Neural cell (in vitro differentiated cells): ENCODE results near the gene DAPP1. TPM values are rescaled to one million over a fixed set of nuclear protein-coding genes. Genes with fewer than 3 reads are reported as not detected.

Source experiments
- H2AFZ ChIP-seq: fragments of 200-600, 300-800 bp; sonication (generic), shearing (Covaris generic); 2 replicates; pipeline ENCODE4 v1.6.0; 2014; ENCODE audit warnings: low read depth, mild to moderate bottlenecking, antibody characterized with exemption, low read length, moderate library complexity
- H3F3A ChIP-seq: fragments of 200-600 bp; shearing (Covaris generic); 2 replicates; pipeline ENCODE4 v1.6.1; 2016; ENCODE audit warnings: mild to moderate bottlenecking, moderate library complexity, mixed read lengths, antibody characterized with exemption, low read length; ENCODE audit not compliant: insufficient read depth, poor library complexity, severe bottlenecking
- H3K27ac ChIP-seq: fragments of 200-600, 300-800 bp; sonication (generic), shearing (Covaris generic); 2 replicates; pipeline ENCODE4 v1.5.1; 2014; ENCODE audit warnings: mild to moderate bottlenecking, low read length, moderate library complexity
- H3K27me3 ChIP-seq: fragments of 300-800, 200-600 bp; sonication (generic), shearing (Covaris generic); 2 replicates; pipeline ENCODE4 v1.6.0; 2014; ENCODE audit warnings: mild to moderate bottlenecking, low read depth, low read length, moderate library complexity; ENCODE audit not compliant: insufficient read depth
- H3K36me3 ChIP-seq: fragments of 300-800, 200-600 bp; sonication (generic), shearing (Covaris generic); 2 replicates; pipeline ENCODE4 v1.5.1; 2014; ENCODE audit warnings: mild to moderate bottlenecking, antibody characterized with exemption, low read length, moderate library complexity; ENCODE audit not compliant: insufficient read depth
- H3K4me2 ChIP-seq: fragments of 300-800, 200-600 bp; sonication (generic), shearing (Covaris generic); 2 replicates; pipeline ENCODE4 v1.6.0; 2014; ENCODE audit warnings: mild to moderate bottlenecking, low read length
- H3K4me3 ChIP-seq: fragments of 300-800, 200-600 bp; sonication (generic), shearing (Covaris generic); 2 replicates; pipeline ENCODE4 v1.5.1; 2014; ENCODE audit warnings: mild to moderate bottlenecking, low read length, moderate library complexity
- H3K79me2 ChIP-seq: fragments of 200-600 bp; shearing (Covaris generic); replicated peaks from 2 replicates; pipeline ENCODE4 v1.6.0; 2014; ENCODE audit warnings: mild to moderate bottlenecking, low read length, moderate library complexity; ENCODE audit not compliant: insufficient read depth
- H3K9ac ChIP-seq: fragments of 300-800, 200-600 bp; sonication (generic), shearing (Covaris generic); 2 replicates; pipeline ENCODE4 v1.6.1; 2016; ENCODE audit warnings: mild to moderate bottlenecking, low read length, mixed read lengths
- H3K9me2 ChIP-seq: fragments of 200-600 bp; shearing (Covaris generic); 2 replicates; pipeline ENCODE4 v1.6.1; 2016; ENCODE audit warnings: mild to moderate bottlenecking, low read length, mixed read lengths; ENCODE audit not compliant: insufficient read depth
- H3K9me3 ChIP-seq: fragments of 200-600, 300-800 bp; sonication (generic), shearing (Covaris generic); 2 replicates; pipeline ENCODE4 v1.6.1; 2016; ENCODE audit warnings: mild to moderate bottlenecking, mixed run types, low read length, moderate library complexity, mixed read lengths
- H4K20me1 ChIP-seq: fragments of 200-600 bp; shearing (Covaris generic); 2 replicates; pipeline ENCODE4 v1.6.1; 2016; ENCODE audit warnings: mild to moderate bottlenecking, mixed run types; ENCODE audit not compliant: insufficient read depth
- CTCF ChIP-seq: fragments of 450-650 bp; IDR thresholded peaks from 2 replicates; pipeline ENCODE4 v1.5.1; 2014; ENCODE audit warnings: antibody characterized with exemption, mild to moderate bottlenecking, moderate library complexity; ENCODE audit not compliant: poor library complexity, severe bottlenecking
- EP300 ChIP-seq: fragments of 450-650 bp; conservative IDR thresholded peaks from 2 replicates; pipeline ENCODE4 v1.6.1; 2014; ENCODE audit warnings: antibody characterized with exemption, mild to moderate bottlenecking, moderate library complexity; ENCODE audit not compliant: poor library complexity, severe bottlenecking
- EZH2 ChIP-seq: fragments of 200-600, 300-800 bp; shearing (Covaris generic), sonication (generic); IDR thresholded peaks from 2 replicates; pipeline ENCODE4 v1.6.1; 2014; ENCODE audit warnings: antibody characterized with exemption, low read length, borderline replicate concordance, mild to moderate bottlenecking; ENCODE audit not compliant: insufficient read depth, poor library complexity, severe bottlenecking
- MXI1 ChIP-seq: fragments of 450-650 bp; conservative IDR thresholded peaks from 2 replicates; pipeline ENCODE4 v1.6.1; 2014; ENCODE audit warnings: antibody characterized with exemption, mild to moderate bottlenecking; ENCODE audit not compliant: poor library complexity, severe bottlenecking
- POLR2AphosphoS5 ChIP-seq: IDR thresholded peaks from 2 replicates; pipeline ENCODE4 v1.6.1; 2012
- RAD21 ChIP-seq: fragments of 450-650 bp; conservative IDR thresholded peaks from 2 replicates; pipeline ENCODE4 v1.6.1; 2014; ENCODE audit warnings: antibody characterized with exemption, mild to moderate bottlenecking, moderate library complexity
- REST ChIP-seq: IDR thresholded peaks from 2 replicates; pipeline ENCODE4 v1.6.1; 2012; ENCODE audit warnings: borderline replicate concordance
- SMC3 ChIP-seq: fragments of 450-650 bp; conservative IDR thresholded peaks from 2 replicates; pipeline ENCODE4 v1.6.1; 2014; ENCODE audit warnings: antibody characterized with exemption, mild to moderate bottlenecking, moderate library complexity; ENCODE audit not compliant: poor library complexity
- TAF1 ChIP-seq: IDR thresholded peaks from 2 replicates; pipeline ENCODE4 v1.6.1; 2012; ENCODE audit warnings: low read depth
- polyA plus RNA-seq: library from polyadenylated mRNA; depleted of rRNA; stranded (reverse); fragments of >200 nt; gene quantifications from 2 replicates; pipeline ENCODE4 v1.2.3, GENCODE V29; 2014

The DAPP1 gene
- polyA plus RNA-seq, 1 donor from 2014 or later, result not detected

GRCh38 chr4:99800332-99801004 is 16.2 kb upstream of the DAPP1 start:
- H3K36me3 ChIP-seq, result no peaks in the 10 kb centered on the region
- no peaks in the 10 kb centered on the region for H3K79me2 ChIP-seq
- H2AFZ ChIP-seq, result no peak overlapping the region
- H3K27ac ChIP-seq, result no peak overlapping the region
- no peaks in the 10 kb centered on the region for H3K9me3 ChIP-seq
- H4K20me1 ChIP-seq, result no peaks in the 10 kb centered on the region
- no peaks in the 10 kb centered on the region for H3K9me2 ChIP-seq
- no peak overlapping the region for H3K4me3 ChIP-seq
- no peak overlapping the region for H3K4me2 ChIP-seq
- H3K9ac ChIP-seq, result no peak overlapping the region
- no peaks in the 10 kb centered on the region for H3F3A ChIP-seq
- no peaks in the 10 kb centered on the region for H3K27me3 ChIP-seq
- no peak for TF ChIP-seq MXI1
- no peak for TF ChIP-seq RAD21
- TF ChIP-seq REST, result no peak
- no peak for TF ChIP-seq TAF1
- TF ChIP-seq SMC3, result no peak
- TF ChIP-seq EZH2, result no peak

- Histone ChIP-seq H3K36me3 (no peaks in the 10 kb centered on the region), H2AFZ (no peak overlapping the region), H3K4me3 (no peak overlapping the region), H3K9me3 (no peaks in the 10 kb centered on the region), H3K79me2 (no peaks in the 10 kb centered on the region), H3K27me3 (no peaks in the 10 kb centered on the region), H4K20me1 (no peaks in the 10 kb centered on the region), H3F3A (no peaks in the 10 kb centered on the region), H3K9me2 (no peaks in the 10 kb centered on the region), H3K4me2 (no peak overlapping the region), H3K27ac (no peak overlapping the region), H3K9ac (no peak overlapping the region)
- no peak for TF ChIP-seq POLR2AphosphoS5
- TF ChIP-seq RAD21, result no peak
Measured at GRCh38 chr4:99801005-99801699, 15.5 kb upstream of the DAPP1 start.

GRCh38 chr4:99803566-99804101 is 13.0 kb upstream of the DAPP1 start:
- no peaks in the 10 kb centered on the region for H3K9me3 ChIP-seq
- TF ChIP-seq MXI1 (no peak), CTCF (no peak), TAF1 (no peak), RAD21 (no peak), SMC3 (no peak), POLR2AphosphoS5 (no peak), EP300 (no peak), EZH2 (no peak), REST (no peak)
- no peak overlapping the region for H3K9ac ChIP-seq
- H3K27me3 ChIP-seq, result no peaks in the 10 kb centered on the region
- no peak overlapping the region for H2AFZ ChIP-seq
- H3F3A ChIP-seq, result no peaks in the 10 kb centered on the region
- H3K79me2 ChIP-seq, result no peaks in the 10 kb centered on the region
- no peaks in the 10 kb centered on the region for H3K36me3 ChIP-seq
- H3K4me3 ChIP-seq, result no peak overlapping the region
- no peak overlapping the region for H3K27ac ChIP-seq
- H3K9me2 ChIP-seq, result no peaks in the 10 kb centered on the region
- no peak overlapping the region for H3K4me2 ChIP-seq
- H4K20me1 ChIP-seq, result no peaks in the 10 kb centered on the region
